MM.1S (cell line): Measurements from ENCODE around the gene GBP1.

Experiments
- EZH2 ChIP-seq: fragments of 300-600 bp; sonication (generic); optimal IDR thresholded peaks from 2 replicates; pipeline ENCODE3; 2017; ENCODE audit warnings: low read depth, mild to moderate bottlenecking, antibody characterized with exemption, low read length, mixed read lengths
- TF ChIP-seq, protein P1 (sequence below): fragments of 300-600 bp; sonication (generic); IDR thresholded peaks from 2 replicates; pipeline ENCODE4 v1.5.1; 2016; ENCODE audit warnings: antibody characterized with exemption, low read length, mixed read lengths

DNA sequence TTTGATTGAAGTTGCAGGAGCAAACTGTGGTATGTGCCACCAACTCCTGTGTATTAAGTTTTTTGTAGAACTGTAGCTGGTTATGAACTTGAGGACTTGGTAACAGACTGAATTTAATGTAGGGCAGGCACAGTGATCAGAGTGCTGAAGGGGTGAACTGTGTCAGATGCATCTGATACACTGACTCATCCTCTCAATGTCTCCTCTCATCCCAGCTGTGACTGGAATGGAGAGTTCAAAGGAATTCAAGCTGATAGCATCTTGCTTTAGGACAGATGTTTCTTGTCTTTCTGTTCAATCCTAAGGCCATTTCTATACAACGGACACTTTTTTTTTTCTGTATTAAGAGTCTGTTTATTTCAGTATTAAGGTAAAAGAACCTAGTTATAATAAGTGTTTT lies 25.0 kb upstream of the GBP1 start:
- TF ChIP-seq, protein P1, sequence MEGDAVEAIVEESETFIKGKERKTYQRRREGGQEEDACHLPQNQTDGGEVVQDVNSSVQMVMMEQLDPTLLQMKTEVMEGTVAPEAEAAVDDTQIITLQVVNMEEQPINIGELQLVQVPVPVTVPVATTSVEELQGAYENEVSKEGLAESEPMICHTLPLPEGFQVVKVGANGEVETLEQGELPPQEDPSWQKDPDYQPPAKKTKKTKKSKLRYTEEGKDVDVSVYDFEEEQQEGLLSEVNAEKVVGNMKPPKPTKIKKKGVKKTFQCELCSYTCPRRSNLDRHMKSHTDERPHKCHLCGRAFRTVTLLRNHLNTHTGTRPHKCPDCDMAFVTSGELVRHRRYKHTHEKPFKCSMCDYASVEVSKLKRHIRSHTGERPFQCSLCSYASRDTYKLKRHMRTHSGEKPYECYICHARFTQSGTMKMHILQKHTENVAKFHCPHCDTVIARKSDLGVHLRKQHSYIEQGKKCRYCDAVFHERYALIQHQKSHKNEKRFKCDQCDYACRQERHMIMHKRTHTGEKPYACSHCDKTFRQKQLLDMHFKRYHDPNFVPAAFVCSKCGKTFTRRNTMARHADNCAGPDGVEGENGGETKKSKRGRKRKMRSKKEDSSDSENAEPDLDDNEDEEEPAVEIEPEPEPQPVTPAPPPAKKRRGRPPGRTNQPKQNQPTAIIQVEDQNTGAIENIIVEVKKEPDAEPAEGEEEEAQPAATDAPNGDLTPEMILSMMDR = no peak
- TF ChIP-seq EZH2 = no peak
